Left forelimb (tissue), 1 donor: ENCODE measurements around the gene TRAIP.
"Not testable (repeated sequence)": the region's sequence is repeated elsewhere in the genome, so short reads cannot be mapped to it uniquely, and the experiment has no call there.

Experiments
- DNase-seq: peaks from one replicate; pipeline ENCODE4 v3.0.0-alpha.2; 2018; ENCODE audit warnings: low spot score

Gene TRAIP

DNA sequence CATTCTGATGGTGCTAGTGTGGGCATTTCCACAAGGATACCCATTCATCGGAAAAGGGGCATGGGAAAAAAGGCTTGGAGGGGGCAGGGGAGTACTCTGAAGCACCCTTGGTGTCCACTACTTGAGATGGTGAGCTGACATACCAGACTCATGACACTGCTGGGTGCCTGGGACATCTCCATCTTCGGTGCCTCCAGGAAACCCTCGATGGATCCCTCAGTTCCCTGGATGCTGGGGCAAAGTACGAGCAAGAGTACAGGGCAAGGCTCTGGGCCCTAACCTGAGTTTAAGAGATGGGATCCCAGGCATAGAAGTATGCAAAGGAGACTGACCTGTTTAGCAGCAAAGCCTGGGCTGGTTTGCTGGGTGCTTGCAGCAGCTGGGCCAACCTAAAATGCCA is 64.8 kb downstream of the TRAIP start:
- peak; percentile 6 for DNase-seq

DNA sequence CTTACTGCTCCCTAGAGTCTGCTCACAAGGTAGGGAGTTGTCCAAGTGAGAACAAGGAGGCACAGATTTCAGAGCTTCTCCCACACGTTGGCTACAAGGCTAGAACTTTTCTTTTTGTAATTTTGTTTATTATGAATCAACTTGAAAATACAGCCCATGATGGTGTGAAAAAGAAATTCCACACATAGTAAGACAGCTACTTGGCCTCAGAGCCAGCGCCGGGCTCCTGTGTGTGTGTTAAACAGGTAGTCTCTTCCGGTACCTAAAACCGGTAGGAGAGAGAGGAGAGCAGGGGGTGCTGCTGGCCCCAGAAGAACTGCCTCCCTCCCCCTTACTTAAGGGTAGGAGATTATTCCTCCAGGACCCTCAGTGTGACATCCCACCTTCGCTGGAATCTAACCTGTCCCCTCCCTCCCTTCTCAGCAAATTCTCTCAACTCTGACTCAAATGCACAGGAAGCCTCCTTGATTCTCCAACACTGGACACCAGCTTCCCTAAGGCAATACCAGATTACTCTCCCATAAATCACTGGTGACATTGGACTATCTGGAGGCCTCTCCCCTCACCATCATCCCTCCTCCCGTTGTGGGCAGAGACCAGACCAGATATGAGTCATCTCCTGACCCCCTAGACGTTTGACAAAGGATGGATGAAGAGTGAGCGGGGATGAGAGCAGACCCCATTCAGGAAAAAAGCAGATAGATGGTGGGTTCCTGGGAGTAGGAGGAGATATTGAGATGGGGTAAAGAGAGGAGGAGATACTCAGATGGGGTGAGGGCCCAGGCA is 65.5 kb downstream of the TRAIP start:
- peak; percentile 8 for DNase-seq

DNA sequence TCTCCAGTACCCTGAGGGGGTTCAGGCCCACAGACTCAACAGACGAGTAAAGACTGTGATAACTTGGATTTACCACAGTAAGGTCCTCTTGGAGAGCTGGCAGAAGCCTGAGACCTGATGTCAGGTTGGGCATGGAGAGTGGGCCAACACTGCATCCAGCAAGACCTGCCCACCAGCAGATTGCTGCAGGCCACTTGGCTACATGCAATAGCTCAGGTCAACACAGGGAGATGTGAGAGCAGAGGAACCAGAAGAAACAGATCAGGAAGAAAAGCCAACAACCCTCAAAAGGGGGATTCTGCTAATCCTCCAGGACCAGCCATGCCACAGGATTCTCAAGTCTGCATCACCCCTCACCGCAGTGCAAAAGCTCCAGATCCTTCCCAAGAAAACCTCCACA is 68.3 kb downstream of the TRAIP start:
- no peak for DNase-seq

DNA sequence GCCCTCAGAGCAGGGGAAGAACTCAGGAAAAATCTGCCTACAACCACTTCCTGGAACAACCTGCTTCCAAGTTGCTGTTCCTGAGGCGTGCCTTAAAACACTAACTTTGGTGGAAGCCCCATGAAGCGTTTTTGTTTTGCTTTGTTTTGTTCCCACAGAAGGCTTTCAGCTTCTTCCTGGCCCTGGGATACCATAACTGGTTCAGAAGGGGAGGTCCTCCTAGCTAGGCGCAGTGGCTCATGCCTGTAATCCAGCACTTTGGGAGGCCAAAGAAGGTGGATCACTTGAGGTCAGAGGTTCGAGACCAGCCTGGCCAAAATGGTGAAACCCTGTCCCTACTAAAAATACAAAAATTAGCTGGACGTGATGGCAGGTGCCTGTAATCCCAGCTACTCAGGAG is 68.8 kb downstream of the TRAIP start:
- no peak for DNase-seq

DNA sequence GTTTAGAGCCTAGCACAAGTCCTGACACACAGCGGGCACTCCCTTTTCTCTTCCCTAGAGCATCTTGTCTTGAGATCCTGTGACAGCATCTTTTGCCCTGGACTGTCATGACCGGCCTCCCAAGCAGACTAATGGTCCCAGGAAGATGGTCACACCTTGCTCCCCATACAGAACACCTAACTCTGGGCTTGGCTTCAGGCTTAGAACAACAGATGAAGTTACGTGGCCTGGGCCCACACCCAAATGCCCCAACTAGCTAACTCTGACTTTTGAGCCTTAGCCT is 69.2 kb downstream of the TRAIP start:
- no peak for DNase-seq

DNA sequence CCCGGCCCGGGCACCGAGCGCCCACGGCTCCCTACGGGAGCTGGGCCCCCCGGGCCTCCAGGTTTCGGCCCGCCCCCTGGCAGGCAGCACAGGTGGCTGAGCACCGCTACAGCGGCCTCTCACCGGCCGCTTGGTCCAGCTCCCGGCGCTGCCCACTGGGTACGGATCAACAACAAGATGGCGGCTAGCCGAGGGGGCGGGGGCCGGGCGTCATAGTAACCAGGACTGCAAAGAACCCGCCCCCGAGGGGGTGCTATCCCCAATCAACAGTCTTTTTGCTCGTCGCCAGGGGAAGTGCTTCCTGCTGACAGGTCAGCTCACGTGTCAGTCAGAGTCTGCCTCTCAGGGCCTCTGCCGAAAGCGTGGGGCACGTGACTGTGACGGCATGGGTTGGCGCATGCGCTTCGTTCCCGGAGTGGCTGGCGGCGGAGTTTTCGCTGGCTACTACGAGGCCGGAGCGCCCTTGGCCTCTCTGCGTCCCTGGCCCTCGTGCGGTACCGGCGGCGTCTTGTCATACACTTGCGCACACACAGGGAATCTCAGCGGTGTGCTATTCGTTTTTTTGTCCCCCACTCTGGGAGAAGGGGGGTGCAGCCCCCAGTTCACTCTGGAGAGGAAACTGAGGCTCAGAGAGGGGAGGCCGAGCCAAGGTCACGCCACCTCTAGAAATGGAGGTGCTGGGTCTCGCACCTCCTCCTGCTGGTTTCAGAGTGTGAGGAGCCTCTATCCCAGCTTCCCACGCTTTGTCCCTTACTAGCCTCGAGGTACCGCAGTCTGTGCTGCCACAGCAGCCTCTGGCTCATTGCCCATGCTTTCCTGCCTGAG is 69.8 kb downstream of the TRAIP start, which contains the start of gene IP6K1:
TSS of gene IP6K1 (minus strand) at position 186 of the 825 bp plus-strand sequence. CDS start 38,502 bp downstream, outside the sequence.
- peak; percentile 99 for DNase-seq

DNA sequence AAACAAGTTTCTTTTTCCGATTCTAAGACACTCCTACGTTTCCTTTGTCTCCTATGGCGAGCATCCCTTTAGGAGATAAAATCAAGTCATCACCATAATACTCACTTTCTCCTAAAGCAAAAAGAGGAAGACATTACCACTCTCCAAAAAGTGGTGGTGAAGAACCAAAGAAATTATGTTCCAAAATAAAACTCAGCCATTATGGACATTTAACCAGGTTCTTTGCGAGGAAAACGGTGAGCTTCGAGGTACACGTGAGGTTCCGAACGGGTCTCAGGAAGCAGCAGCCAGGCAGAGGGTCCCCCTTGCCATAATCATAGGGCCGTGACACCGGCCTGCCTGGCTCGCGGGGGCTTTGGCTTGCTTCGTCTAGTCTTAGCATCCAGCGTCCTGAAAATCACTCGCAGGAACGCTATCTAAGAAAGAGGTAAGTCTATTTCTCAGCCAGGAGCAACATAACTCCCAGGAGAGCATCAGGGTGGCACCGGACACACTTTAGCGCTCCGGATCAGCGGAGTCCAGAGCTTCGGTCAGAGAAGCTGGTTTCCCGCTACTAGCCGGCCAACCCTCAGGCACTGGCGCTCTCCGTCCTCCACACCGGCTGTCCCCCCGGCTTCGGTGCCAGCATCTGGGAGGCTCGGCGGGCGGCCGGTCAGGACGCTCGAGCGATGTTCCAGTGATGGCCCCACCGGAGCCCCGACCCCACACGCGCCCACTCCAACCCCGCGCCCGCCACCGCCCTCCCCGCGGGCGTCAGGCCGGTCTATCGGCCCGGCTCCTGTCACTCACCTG is 70.6 kb downstream of the TRAIP start:
- DNase-seq, result no peak

DNA sequence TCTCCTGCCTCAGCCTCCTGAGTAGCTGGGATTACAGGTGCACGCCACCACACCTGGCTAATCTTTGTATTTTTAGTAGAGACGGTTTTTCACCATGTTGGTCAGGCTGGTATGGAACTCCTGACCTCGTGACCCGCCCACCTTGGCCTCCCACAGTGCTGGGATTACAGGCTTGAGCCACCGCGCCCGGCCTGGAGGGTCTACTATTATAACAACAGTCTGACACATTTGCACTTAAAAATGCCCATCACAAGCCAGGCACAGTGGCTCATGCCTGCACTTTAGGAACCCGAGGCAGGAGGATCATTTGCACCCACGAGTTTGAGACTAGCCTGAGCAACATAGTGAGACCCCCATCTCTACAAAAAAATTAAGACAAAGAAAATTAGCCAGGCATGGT is 74.1 kb downstream of the TRAIP start:
- DNase-seq, result not testable (repeated sequence)

DNA sequence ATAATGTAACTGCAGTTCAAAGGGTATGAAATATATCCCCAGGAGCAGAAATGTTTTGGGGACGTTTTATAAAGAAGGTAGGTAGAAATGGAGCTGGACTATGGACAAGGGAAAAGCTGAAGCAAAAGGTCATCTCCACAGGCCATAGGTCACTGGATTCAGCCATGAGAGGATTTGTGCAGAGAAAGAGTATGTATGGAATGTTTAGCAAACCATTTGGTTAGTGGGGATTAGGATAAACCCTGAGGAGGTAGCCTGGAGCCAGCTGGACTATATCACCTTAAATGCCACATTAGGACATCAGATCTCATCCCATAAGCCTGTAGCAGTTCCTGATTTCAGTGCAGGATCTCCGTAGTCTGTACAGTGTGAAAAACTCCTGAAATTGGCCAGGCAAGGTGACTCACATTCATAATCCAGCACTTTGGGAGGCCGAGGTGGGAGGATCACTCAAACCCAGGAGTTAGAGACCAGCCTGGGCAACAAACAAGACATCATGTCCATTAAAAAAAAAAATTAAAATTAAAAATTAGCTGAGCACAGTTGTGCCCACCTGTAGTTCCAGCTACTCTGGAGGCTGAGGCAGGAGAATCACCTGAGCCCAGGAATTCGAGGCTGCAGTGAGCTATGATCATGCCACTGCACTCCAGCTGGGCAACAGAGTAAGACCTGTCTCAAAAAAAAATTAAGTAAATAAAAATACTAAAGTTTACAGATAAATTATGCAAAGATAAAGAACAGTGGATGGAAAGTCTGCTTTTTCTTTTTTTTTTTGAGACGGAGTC is 74.8 kb downstream of the TRAIP start:
- DNase-seq, result no peak

DNA sequence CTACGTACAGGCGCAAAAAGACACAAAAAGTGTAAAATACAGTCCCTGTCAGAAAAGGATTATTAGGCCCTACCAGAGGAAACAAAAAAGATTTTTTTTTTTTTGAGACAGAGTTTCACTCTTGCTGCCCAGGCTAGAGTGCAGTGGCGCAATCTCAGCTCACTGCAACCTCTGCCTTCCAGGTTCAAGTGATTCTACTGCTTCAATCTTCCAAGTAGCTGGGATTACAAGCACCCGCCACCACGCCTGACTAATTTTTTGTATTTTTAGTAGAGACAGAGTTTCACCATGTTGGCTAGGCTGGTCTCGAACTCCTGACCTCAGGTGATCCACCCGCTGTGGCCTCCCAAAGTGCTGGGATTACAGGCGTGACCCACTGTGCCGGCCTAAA is 75.4 kb downstream of the TRAIP start:
- DNase-seq, result not testable (repeated sequence)

DNA sequence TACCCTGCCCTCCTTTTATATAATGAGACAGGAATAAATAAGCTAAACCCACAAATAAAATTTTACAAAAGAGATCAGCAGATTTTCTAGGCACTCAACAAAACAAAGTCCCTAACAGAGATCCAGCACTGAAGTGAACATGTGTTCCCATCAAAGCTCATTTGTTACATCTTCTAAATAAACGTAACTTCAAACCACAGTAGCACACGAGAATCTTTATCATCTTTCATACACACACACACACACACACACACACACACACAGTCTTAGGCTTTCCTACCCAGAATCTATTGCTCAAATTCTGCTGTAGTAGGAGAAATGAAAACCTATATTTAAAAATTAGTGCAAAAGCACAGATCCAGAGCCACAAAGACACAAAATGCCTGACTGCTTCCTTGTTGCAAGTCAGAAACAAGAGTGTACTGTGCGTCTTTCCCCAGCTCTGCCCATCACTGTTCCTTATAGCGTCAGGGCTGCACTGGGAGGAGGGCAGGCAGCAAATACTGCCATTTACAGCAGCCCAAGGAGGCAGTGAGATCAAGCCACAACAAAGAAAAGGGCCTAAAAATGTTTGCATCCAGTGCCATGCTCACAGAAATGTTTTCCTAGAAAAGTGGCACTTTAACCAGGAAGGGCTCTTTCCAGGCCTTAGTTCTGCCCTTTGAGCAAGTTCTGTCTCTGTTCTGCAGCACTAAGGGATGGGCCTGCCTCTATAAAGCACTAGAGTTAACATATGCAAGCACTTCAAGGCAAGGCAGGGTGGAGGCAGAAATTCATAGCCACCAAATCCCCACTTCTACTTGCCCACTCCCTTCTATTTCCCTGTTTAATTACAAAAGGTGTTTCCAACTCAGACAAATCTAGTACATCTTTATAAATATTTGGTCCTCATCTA is 76.0 kb downstream of the TRAIP start:
- DNase-seq, result no peak

DNA sequence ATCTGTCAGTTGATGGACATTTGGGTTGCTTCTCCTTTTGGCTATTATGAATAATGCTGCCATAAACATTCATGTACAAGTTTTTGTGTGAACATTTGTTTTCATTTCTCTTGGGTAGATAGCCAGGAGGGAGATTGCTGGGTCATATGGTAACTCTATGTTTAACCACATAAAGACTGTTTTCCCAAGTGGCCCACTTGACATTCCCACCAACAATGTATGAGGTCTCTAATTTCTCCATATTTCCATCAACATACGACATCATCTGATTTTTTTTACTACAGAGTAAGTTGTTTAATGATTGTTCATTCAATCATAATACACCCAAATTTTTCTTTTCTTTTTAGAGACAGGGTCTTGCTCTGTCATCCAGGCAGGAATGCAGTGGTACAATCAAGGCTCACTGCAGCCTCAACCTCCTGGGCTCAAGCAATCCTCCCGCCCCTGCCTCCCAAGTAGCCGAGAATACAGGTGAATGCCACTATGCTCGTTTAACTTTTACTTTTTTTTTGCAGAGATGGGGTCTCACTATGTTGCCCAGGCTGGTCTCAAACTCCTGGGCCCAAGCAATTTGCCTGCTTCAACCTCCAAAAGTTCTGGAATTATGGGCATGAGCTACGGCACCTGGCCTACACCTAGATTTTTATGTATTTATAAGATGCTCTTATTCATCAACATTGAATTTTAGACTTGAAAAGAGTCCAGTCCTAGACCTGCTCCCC is 76.8 kb downstream of the TRAIP start:
- no peak for DNase-seq
